ENCODE results near the gene NPAS3.

Gene NPAS3

GRCh38 chr14:33569821-33570687, 631.4 kb downstream of the NPAS3 start:
- peak; percentile 14 for DNase-seq (ENCODE audit: low spot score)
- CTCF ChIA-PET: no interaction called here
- POLR2A ChIA-PET (ENCODE audit: low non-redundant PET): no interaction called here
- no peak for TF ChIP-seq CTCF (conservative IDR thresholded peaks at IDR 0.05; ENCODE audit: low read depth)
- H3K27ac ChIP-seq: no peak overlapping the region

GRCh38 chr14:33570694-33571310, 632.1 kb downstream of the NPAS3 start:
- no peak for TF ChIP-seq CTCF (conservative IDR thresholded peaks at IDR 0.05; ENCODE audit: low read depth)
- no peak for DNase-seq (ENCODE audit: low spot score)
- no peak overlapping the region for H3K27ac ChIP-seq
- ChIA-PET POLR2A (ENCODE audit: low non-redundant PET) (no interaction called here), CTCF (no interaction called here)

- DNase-seq (ENCODE audit: low spot score): no peak
- no peak for TF ChIP-seq CTCF (conservative IDR thresholded peaks at IDR 0.05; ENCODE audit: low read depth)
- CTCF ChIA-PET: interaction anchor here (0.7 kb wide), 1 partner anchor 45 kb away, joined by 3 read pairs; no protein-coding TSS in a partner anchor
- POLR2A ChIA-PET (ENCODE audit: low non-redundant PET): no interaction called here
- no peak overlapping the region for H3K27ac ChIP-seq
Observed at GRCh38 chr14:33573301-33573880, 634.7 kb downstream of the NPAS3 start.

GRCh38 chr14:33576014-33576413, 637.3 kb downstream of the NPAS3 start:
- CTCF ChIA-PET: interaction anchor here (0.6 kb wide), 1 partner anchor 17 kb away, joined by 3 read pairs; no protein-coding TSS in a partner anchor
- TF ChIP-seq CTCF (conservative IDR thresholded peaks at IDR 0.05; ENCODE audit: low read depth): no peak
- no peak for DNase-seq (ENCODE audit: low spot score)
- POLR2A ChIA-PET (ENCODE audit: low non-redundant PET): no interaction called here
- H3K27ac ChIP-seq: no peak overlapping the region

- no peak overlapping the region for H3K27ac ChIP-seq
- ChIA-PET POLR2A (ENCODE audit: low non-redundant PET) (no interaction called here), CTCF (no interaction called here)
- no peak for TF ChIP-seq CTCF (conservative IDR thresholded peaks at IDR 0.05; ENCODE audit: low read depth)
- no peak for DNase-seq (ENCODE audit: low spot score)
Observed at GRCh38 chr14:33578461-33579216, 640.0 kb downstream of the NPAS3 start.

GRCh38 chr14:33580231-33580749, 641.6 kb downstream of the NPAS3 start:
- POLR2A ChIA-PET (ENCODE audit: low non-redundant PET): no interaction called here
- TF ChIP-seq CTCF (conservative IDR thresholded peaks at IDR 0.05; ENCODE audit: low read depth): no peak
- DNase-seq (ENCODE audit: low spot score): no peak
- H3K27ac ChIP-seq: no peak overlapping the region
- CTCF ChIA-PET: interaction anchor here (0.6 to 0.7 kb wide), 2 partner anchors 23 to 1892 kb away, joined by 3 to 4 read pairs; no protein-coding TSS in a partner anchor

All from RWPE1 (cell line).